Keratinocyte (primary cell): ENCODE data around the gene DIAPH2. TPM values are rescaled to one million over a fixed set of nuclear protein-coding genes. Genes with fewer than 3 reads are reported as not detected.

ENCODE experiments used
- DNase-seq: peaks from one replicate; pipeline ENCODE4 v3.0.0-alpha.2; 2011; ENCODE audit warnings: low read depth, missing footprints, low spot score
- FAIRE-seq: peaks from 2 replicates; lab custom pipeline; 2011; peaks lifted over from hg19 to GRCh38; lab: Jason Lieb, UNC
- H2AFZ ChIP-seq: 2 replicates; pipeline ENCODE4 v1.6.0; 2012; ENCODE audit warnings: low read length, control low read depth, inconsistent platforms; ENCODE audit not compliant: control insufficient read depth
- H3K27ac ChIP-seq: 2 replicates; pipeline ENCODE4 v1.5.1; 2011; ENCODE audit warnings: low read length; ENCODE audit not compliant: control insufficient read depth, insufficient read depth
- H3K27me3 ChIP-seq: 3 replicates; pipeline ENCODE4 v1.6.0; 2011; ENCODE audit warnings: low read length; ENCODE audit not compliant: control insufficient read depth, insufficient read depth; ENCODE audit errors: extremely low read depth
- H3K36me3 ChIP-seq, 2 experiments: 2 replicates in 1 of 2; 3 replicates in 1 of 2; pipeline ENCODE4 v1.5.1; 2011; ENCODE audit warnings: low read length in 2 of 2, mild to moderate bottlenecking in 1 of 2; ENCODE audit not compliant: control insufficient read depth in 2 of 2, insufficient read depth in 2 of 2; ENCODE audit errors: extremely low read depth in 1 of 2
- H3K4me1 ChIP-seq: 3 replicates; pipeline ENCODE4 v1.5.1; 2011; ENCODE audit warnings: low read length; ENCODE audit not compliant: control insufficient read depth, insufficient read depth; ENCODE audit errors: extremely low read depth
- H3K4me2 ChIP-seq: 3 replicates; pipeline ENCODE4 v1.6.0; 2011; ENCODE audit warnings: low read depth, low read length; ENCODE audit not compliant: control insufficient read depth, insufficient read depth; ENCODE audit errors: extremely low read depth
- H3K4me3 ChIP-seq, 3 experiments: fragments of 200-600 bp in 1 of 3; sonication (generic) in 1 of 3; 2 replicates in 2 of 3; 3 replicates in 1 of 3; pipeline ENCODE4 v1.5.1; 2011 to 2016; ENCODE audit warnings: low read length in 3 of 3, mild to moderate bottlenecking in 3 of 3, control low read depth in 2 of 3, inconsistent platforms in 1 of 3, low read depth in 1 of 3, mixed read lengths in 1 of 3, mixed run types in 1 of 3, moderate library complexity in 1 of 3; ENCODE audit not compliant: control insufficient read depth in 2 of 3, insufficient read depth in 2 of 3; ENCODE audit errors: extremely low read depth in 1 of 3
- H3K79me2 ChIP-seq: 2 replicates; pipeline ENCODE4 v1.6.0; 2012; ENCODE audit warnings: low read length; ENCODE audit not compliant: control insufficient read depth, insufficient read depth
- H3K9ac ChIP-seq: 3 replicates; pipeline ENCODE4 v1.6.0; 2011; ENCODE audit warnings: low read length; ENCODE audit not compliant: control insufficient read depth, insufficient read depth; ENCODE audit errors: extremely low read depth
- H3K9me1 ChIP-seq: 3 replicates; pipeline ENCODE4 v1.6.0; 2011; ENCODE audit warnings: low read length; ENCODE audit not compliant: control insufficient read depth, insufficient read depth; ENCODE audit errors: extremely low read depth
- H3K9me3 ChIP-seq: 2 replicates; pipeline ENCODE4 v1.5.1; 2012; ENCODE audit warnings: low read depth, low read length; ENCODE audit not compliant: control insufficient read depth
- H4K20me1 ChIP-seq: 3 replicates; pipeline ENCODE4 v1.6.0; 2011; ENCODE audit warnings: low read length; ENCODE audit not compliant: control insufficient read depth, insufficient read depth; ENCODE audit errors: extremely low read depth
- CTCF ChIP-seq, 3 experiments: IDR thresholded peaks in 1 of 3; conservative IDR thresholded peaks in 1 of 3; optimal IDR thresholded peaks in 1 of 3; 2 replicates in 2 of 3; 3 replicates in 1 of 3; pipeline versions ENCODE3 to v1.5.1; 2011; ENCODE audit warnings: low read length in 3 of 3, mild to moderate bottlenecking in 3 of 3, moderate library complexity in 2 of 3, control low read depth in 1 of 3, inconsistent platforms in 1 of 3; ENCODE audit not compliant: insufficient read depth in 2 of 3; ENCODE audit errors: extremely low read depth in 1 of 3
- EZH2 ChIP-seq: IDR thresholded peaks from one replicate; pipeline ENCODE4 v1.6.1; 2012; ENCODE audit warnings: inconsistent platforms, mild to moderate bottlenecking, low read length, moderate library complexity
- dilution Hi-C: fragments of 300-500 bp; cut with MboI; formaldehyde crosslinking; loops from one replicate; pipeline ENCODE4 v1.7.0; 2020; ENCODE audit warnings: low sequenced_read_pairs; ENCODE audit not compliant: extremely low pct_ligation_motif_present
- polyA plus RNA-seq, 5 experiments: library from polyadenylated mRNA; depleted of rRNA in 3 of 5; stranded (reverse) in 3 of 5; stranded (forward) in 1 of 5; unstranded in 1 of 5; fragments of >200 nt; gene quantifications; 1 replicate in 1 of 5; 2 replicates in 3 of 5; 3 replicates in 1 of 5; pipeline versions ENCODE4 v1.2.1 to v1.2.3, GENCODE V29; 2011 to 2012; ENCODE audit warnings: missing spikeins in 2 of 5, low read depth in 1 of 5, low replicate concordance in 1 of 5

The DIAPH2 gene
- polyA plus RNA-seq, 1 donor (not counting 4 experiments of a cell fraction or from before 2014, with no cell fraction given) = 7.4 TPM

GRCh38 chrX:96696462-96696861 lies 11.8 kb downstream of the DIAPH2 start:
- Histone ChIP-seq H3K4me3 (no peak overlapping the region), H3K4me2 (no peak overlapping the region), H3K9ac (no peak overlapping the region), H3K27ac (no peak overlapping the region), H3K36me3 (no peaks in the 10 kb centered on the region), H3K79me2 (no peaks in the 10 kb centered on the region), H2AFZ (no peak overlapping the region), H3K9me1 (no peaks in the 10 kb centered on the region), H3K27me3 (no peaks in the 10 kb centered on the region), H3K4me1 (no peaks in the 10 kb centered on the region), H3K9me3 (no peaks in the 10 kb centered on the region), H4K20me1 (no peaks in the 10 kb centered on the region)
- FAIRE-seq (no peak), DNase-seq (no peak)
- TF ChIP-seq CTCF (optimal IDR thresholded peaks at IDR 0.05 in 1 of 3, IDR thresholded peaks at IDR 0.05 in 1 of 3, conservative IDR thresholded peaks at IDR 0.05 in 1 of 3; ENCODE audit: extremely low read depth in 1 of 3, insufficient read depth in 2 of 3, low read length in 3 of 3) = no peak
- TF ChIP-seq EZH2 = no peak
- dilution Hi-C loops = no loop called here

- dilution Hi-C loops = no loop called here
- Histone ChIP-seq H3K4me1 (no peaks in the 10 kb centered on the region), H3K4me3 (no peak overlapping the region), H3K36me3 (no peaks in the 10 kb centered on the region), H3K9me3 (no peaks in the 10 kb centered on the region), H3K27me3 (no peaks in the 10 kb centered on the region), H2AFZ (no peak overlapping the region), H3K4me2 (no peak overlapping the region), H3K9ac (no peak overlapping the region), H4K20me1 (no peaks in the 10 kb centered on the region), H3K79me2 (no peaks in the 10 kb centered on the region), H3K27ac (no peak overlapping the region), H3K9me1 (no peaks in the 10 kb centered on the region)
- TF ChIP-seq EZH2 = no peak
- no peak for TF ChIP-seq CTCF (optimal IDR thresholded peaks at IDR 0.05 in 1 of 3, IDR thresholded peaks at IDR 0.05 in 1 of 3, conservative IDR thresholded peaks at IDR 0.05 in 1 of 3; ENCODE audit: extremely low read depth in 1 of 3, insufficient read depth in 2 of 3, low read length in 3 of 3)
- FAIRE-seq (no peak), DNase-seq (no peak)
Observed at GRCh38 chrX:96700625-96701024, 16.0 kb downstream of the DIAPH2 start.
